Ecto neural progenitor cell (in vitro differentiated cells): ENCODE measurements around the gene TRIM7.

ENCODE experiments used
- DNase-seq: peaks from one replicate; pipeline ENCODE4 v3.0.0-alpha.2; 2018; ENCODE audit warnings: low spot score

Gene TRIM7

DNA sequence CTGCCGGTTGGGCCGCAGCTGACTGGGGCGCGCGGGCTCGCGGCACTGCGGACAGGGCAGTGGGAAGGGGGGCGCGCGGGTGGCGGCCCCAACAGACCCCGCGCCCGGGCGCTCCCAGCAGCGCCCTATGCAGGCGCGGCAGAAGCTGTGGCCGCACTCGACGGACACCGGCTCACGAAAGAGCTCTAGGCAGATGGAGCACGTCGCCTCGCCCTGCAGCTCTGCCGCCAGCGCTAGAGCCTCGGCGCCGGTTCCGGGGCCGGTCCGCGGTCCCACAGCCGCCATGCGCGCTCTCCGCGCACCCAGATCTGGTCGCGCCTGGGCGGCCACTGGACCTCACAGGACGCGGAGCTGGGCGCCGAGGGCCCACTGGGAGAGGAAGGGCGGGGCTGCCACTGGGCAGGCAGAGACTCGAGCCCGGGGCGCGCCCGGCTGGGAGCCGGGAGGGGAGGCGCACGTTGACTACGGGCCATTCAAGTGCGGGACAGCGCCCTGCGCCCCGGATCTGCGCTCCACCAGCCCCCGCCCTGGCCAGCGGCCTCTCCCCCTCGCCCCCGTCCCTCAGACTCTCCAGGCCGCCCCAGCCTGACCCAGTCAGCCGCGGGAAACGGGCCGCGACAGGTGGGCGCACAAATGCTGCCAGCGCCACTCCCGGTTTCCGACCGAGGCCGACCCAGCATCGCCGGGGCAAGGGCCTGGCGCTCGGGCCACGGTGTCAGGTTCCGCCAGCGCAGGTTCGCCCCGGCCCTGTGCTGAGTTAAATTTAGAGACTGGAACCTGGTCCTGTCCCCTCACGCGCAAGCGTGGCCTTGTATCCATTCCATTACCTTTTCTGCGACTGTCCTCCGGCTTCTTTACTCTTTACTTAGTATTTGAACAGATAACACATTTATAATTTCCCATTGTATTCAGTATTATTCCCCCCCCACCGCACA lies at the start of gene TRIM7:
Gene TRIM7, minus strand, starts transcription at position 371 of the 935 bp plus-strand sequence. Its CDS starts 86 bp downstream, at position 285.
- DNase-seq: no peak

DNA sequence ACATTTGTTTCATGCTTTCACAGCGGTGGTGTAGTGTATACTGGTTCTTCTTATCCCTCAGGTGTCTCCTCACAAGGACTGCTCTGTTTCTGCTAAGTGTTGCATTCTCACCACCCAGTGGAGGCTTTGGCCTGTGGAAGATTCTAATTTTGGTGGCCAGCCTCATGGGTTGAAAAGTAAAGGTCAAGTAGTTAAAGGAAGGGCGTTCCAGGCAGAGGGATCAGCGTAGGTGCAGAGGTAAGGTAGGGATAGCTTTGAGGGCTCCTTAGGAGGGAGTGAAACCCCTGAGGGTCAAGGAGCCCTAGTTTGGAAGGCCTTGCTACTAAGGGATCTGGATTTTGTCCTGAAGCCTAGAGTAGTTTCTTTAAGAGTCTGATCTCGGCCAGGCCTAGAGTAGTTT lies 43.3 kb upstream of the TRIM7 start:
- no peak for DNase-seq

DNA sequence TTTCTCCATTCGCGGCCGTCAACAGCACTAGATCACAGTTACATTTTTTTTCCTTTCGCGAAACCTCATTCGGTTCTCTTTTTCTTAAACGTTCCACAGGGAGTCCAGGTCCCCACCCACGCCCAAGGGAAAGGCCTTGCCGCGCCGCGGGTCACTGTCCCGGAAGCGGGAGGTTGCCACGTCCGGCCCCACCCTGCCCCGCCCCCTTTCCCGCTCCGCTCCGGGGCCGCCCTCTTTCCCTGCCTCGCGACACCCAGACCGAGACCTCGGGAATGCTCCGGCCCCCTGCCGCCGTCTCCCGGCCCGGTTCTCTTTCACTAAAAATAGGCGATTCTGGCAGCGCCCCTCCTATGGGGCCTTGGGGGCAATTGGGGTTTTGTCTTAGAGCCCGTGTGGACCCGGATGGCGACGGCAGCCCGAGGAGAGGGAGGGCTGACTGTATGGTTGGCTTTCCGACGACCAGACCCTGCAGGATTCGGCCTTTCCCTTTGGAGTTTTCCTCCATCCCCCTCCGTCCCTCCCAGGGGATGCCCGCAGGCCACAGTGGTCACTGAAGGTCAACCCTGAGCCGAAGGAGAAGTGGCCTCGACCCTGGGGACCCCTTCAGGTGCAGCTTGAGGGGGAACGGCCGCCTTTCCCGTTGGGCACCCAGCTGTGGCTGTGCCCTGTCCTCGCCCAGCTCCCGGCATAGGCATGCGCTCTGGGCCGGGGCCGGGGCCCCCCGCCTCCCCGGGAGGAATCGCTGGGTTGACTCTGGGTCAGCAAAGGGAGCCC lies 41.5 kb upstream of the TRIM7 start:
- DNase-seq: peak; percentile 91

DNA sequence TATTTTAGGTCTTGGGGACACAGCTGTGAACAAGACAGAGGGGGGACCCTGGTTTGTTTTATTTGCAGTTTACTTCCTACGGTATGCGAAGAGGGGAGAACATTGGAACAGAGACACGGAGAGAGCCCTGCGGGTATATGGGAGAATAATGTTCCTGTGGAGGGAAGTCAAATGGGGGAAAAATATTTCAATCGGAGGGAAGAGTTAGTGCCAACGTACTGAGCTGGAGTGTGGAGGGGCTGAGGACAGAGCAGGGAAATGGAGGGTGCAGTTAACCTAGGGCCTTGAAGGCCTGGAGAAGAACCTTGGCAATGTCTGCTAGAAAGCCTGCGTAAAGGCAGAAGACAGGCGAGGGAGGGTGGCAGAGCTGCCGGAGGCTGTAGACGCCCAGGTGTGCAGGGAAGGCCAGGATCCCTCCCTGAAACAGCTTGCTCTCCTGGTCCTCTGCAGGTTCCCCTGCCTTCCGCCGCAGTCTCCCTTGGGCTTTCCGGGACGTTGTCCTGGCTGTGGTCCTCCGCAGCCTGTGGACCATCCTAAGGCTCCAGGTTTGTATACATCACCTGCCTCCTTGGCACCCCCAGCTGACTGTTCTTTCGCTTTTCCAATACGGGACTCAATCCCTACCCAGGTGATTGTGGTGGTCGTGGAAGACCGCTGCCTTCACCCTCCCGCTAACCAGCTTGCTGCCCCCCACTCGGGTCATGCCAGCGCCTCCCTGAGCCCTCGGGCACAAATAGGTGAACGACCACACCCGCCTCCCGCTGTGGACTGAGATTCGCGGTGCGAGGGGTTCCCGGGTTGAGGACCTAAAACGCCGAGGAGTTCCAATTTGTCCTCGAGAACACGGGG lies 40.7 kb upstream of the TRIM7 start:
- DNase-seq: no peak

DNA sequence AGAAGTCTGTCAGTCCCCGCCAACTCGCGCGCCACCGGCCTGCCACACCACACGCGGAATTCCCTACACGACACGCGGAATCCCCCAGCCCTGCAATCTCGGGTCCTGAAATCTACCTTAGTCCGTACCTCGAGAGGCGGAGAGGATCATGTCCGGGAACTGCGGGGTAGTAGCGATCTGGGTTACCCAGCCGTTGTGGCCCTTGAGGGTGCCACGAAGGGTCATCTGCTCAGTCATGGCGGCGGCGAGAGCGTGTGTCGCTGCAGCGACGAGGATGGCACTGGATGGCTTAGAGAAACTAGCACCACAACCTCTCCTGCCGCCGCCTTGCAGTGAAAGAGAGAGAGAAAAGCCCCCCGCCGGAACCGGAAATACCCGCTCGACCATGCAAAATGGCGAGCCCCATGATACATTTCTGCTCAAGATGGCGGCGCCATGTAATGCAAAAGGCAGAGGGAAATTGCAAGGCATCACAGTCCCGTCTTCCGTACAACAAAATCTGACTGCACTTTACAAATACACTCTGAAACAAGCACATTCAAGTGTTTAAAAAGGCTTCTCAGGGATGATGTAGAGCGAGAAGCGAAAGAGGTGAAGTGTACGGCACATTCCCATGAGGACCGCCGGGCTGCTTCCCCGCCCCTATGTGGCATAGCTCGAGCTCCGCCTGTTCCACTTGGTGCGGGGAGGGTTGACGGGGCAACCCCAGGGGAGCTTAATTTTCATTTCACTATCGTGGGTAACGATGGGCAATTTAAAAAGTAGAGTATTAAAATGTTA lies 38.8 kb upstream of the TRIM7 start, which contains the start of gene RACK1:
Gene RACK1, minus strand, starts transcription at position 343 of the 780 bp plus-strand sequence. Its CDS starts 106 bp downstream, at position 237.
- DNase-seq: peak; percentile 93

DNA sequence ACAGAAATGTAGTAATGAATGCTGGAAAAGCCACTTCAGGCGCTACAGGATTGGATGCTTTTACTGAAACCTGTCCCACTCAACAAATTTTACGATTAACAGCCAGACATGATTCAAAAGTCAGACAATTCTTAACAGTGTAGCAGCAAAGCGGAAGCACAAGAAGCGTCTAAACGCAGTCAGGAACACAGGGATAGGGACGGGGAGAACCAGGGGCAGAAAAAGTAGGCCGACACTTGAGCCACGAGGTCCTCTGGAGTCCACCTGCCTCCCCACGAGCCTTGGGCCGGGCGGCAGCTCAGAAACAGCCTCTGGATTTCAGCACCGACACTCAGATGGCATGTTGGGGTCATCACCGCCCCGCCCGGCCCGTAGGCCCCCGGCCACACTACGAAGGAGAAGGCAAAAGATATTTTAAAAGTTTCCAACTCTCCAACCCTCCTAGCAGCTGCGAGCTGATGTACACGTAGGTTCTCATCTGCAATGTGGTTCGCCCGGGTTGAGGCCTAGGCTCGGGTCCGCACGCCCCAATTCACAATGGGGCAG lies 38.1 kb upstream of the TRIM7 start:
- no peak for DNase-seq

DNA sequence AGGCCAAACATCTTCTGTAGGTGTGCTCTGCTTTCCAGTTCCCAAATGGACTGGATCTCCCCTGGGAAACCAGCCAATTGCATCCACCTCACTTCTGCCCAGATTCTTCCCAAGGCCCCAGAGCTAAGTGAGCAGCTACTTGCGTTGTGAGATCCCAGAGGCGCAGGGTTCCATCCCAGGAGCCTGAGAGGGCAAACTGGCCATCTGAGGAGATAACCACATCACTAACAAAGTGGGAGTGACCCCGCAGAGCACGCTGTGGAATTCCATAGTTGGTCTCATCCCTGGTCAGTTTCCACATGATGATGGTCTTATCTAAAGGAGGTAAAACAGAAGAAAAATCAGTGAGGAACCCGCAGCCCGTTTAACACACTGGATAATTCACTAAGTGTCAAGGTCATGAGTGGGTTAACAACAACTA lies 37.0 kb upstream of the TRIM7 start:
- no peak for DNase-seq

DNA sequence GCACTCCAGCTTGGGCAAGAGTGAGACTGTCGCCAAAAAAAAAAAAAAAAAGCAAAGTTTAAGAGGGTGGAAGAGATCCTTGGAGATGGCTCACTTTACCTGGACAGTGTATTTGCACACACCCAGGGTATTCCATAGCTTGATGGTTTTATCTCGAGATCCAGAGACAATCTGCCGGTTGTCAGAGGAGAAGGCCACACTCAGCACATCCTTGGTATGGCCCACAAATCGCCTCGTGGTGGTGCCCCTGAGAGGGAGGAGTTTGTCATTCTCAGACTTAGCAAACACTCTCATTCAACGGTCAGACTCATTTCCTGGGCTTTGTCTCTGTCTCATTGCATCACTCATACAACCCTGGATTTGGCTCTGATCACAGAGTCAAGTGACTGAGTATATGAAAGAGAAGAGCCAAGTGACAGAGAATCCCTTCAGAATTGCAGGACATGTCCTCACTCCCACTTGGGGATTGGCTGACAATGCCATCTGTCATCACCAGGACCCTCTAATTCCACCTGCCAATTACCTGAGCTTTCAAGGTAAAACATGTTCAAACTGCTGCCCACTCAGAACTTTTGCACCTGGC lies 36.5 kb upstream of the TRIM7 start:
- no peak for DNase-seq

DNA sequence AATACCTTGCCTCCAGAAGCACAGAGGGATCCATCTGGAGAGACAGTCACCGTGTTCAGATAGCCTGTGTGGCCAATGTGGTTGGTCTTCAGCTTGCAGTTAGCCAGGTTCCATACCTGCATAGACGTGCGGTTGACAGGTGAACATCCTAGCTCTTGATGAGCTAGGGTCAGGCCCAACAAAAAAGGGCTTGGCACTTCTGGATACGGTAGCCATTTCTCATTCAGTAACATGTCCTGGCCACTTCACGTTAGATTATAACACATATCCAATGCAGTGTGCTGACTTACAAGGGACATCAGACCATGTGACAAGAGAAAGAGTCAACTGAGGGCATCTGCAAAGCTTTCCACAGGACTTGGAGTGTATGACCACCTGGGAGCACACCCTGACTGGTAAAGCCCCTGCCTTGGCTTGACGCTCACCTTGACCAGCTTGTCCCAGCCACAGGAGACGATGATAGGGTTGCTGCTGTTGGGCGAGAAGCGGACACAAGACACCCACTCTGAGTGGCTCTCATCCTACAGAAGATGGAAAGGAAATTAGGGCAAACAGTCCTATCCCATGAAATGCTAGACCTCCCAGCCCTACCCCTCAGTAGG lies 34.2 kb upstream of the TRIM7 start:
- DNase-seq: no peak

DNA sequence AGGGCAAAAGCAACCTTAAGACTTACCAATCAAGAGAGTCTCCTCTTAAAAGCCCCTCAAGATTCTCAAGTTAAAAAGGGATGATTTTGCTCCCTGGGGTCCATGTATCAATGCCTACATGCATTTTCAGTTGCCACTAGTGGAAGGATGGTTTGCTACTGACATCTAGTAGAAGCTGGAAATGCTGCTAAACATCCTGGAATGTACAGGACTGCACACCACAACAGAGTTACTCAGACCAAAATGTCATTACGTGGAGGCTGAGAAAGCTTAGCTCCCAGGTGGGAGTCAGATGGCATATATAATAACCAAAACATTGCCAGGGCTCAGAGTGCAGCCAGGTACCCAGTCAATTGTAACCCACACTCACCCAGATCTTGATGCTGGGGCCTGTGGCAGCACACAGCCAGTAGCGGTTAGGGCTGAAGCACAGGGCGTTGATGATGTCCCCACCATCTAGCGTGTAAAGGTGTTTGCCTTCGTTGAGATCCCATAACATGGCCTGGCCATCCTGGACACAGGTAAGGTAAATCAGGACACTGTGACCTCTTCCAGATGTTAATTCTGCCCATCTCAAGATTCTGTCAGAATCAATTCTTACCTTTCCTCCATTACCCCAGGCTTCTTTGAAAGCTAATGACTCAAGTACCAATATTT lies 32.9 kb upstream of the TRIM7 start:
- DNase-seq: no peak

DNA sequence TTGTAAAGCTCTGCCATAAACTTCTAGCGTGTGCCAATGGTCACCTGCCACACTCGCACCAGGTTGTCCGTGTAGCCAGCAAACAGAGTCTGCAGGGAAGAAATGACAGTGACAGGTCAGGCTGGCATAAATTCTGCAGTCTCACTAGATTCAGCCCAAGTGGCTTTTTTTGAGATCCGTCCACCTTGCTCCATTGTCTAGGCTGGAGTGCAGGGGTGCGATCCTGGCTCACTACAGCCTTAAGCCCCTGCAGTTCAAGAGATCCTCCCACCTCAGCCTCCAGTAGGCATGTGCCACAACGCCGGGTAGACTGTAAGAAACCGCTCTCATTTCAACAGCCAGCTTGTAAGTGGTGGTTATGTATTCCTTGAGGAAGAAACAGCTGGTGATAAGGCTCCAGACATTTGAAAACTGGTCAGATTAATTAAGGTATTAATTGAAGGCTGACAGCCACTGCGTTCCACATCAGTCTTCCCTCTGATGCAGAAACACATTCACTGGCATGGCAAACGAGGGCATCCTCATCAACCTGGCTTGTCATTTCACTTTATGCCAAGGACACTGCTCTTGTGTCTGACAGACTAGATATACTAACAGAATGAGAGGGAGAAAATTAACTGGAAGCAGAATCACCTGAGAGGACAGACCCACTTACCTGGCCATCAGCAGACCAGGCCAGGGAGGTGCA lies 32.1 kb upstream of the TRIM7 start:
- DNase-seq: no peak

DNA sequence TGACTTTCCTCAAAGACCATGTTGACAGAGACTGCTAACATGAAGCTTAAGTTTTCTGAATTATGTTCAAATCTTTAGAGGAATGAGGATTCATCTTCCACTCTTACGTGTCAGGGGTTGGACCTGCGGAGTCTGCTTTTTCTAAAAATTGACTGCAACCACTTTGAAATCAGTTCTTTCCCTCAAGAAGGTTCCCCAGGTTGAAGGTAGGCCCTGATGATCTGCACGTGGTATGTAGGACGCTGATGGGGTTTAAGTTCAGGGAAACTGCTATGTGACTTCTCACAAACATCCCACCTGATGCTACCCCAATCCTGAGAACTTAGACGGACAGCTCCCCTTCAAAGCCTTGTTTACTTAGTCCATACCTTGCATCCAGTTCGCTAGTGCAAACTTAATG lies 31.5 kb upstream of the TRIM7 start:
- DNase-seq: no peak

DNA sequence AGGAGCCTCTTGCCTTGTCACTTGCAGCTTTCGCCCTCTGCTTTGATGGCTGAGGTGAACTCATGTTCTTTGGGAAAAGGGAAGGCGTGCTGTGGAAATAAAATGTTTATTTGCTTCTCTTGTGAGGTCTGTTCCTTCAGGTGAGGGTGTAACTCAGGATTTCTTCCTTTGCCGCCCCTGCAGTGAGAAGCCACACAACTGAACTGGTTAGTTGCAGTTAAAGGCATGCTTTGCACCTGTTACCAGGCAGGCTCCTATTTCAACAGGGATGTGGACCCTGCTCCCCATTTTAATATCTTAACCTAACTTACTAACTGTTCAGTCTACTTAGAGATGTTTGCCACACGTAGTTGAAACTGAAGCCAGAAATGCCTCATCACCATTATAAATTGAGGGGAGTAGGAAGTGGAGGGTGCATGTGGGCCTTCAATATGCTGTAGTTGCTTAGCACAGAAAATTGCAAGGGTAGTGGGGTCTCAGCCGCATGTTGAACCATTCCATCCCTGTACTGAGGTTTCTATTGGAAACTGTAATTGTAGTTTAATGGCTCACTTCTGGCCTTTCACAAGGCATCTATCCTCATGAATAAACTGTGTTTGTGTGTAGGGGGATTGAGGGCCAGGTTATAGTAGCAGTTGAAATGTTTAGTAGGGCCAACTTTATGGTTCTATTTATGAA lies 30.8 kb upstream of the TRIM7 start:
- no peak for DNase-seq

DNA sequence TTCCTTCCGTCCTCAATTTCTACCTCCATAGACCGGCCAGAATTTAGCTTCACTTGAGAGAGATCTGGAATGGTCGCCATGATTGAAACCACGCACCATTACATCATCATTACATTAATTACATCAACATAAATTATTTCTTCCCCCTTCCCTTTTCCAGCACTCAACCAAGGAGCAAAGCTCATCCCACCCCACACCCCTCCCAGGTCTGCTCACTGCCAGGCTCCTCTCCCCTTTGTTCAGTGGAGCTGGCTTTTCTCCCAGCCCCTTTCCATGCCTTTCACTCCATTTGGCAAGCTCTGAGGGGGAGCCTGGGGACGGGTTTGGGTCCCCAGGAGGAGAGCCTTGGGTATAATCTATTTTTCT lies 30.3 kb upstream of the TRIM7 start:
- DNase-seq: no peak

DNA sequence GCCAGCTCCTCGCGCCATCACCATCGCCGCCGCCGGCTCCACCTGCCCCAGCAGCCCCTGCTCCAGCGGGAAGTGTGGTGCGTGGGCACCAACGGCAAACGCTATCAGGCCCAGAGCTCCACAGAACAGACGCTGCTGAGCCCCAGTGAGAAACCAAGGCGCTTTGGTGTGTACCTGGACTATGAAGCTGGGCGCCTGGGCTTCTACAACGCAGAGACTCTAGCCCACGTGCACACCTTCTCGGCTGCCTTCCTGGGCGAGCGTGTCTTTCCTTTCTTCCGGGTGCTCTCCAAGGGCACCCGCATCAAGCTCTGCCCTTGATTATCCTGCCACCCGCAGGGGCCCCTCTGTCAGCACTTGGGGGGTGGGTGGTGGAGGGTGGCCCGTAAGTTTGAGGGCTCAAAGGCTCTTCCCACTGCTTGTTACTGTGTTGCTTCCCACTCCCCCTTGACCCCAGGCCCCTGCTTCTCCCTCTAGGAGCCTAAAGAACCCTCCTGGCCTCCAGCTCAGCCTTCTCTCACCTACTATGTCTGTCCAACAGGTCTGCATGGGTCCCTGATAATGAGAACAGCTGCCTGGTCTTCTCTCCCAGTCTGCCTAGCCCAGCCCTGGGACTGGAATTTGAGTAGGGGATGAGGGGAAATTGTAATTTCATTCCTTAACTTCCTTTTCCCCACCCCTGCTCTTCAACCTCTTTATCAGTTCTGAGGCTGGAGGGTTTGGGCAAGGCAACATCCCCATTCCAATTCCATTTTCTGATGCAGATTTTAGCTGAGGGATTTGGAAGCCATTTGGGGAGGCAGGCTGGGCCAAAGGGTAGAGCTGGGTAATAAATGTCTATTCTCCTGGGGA lies 29.7 kb upstream of the TRIM7 start:
- DNase-seq: no peak

DNA sequence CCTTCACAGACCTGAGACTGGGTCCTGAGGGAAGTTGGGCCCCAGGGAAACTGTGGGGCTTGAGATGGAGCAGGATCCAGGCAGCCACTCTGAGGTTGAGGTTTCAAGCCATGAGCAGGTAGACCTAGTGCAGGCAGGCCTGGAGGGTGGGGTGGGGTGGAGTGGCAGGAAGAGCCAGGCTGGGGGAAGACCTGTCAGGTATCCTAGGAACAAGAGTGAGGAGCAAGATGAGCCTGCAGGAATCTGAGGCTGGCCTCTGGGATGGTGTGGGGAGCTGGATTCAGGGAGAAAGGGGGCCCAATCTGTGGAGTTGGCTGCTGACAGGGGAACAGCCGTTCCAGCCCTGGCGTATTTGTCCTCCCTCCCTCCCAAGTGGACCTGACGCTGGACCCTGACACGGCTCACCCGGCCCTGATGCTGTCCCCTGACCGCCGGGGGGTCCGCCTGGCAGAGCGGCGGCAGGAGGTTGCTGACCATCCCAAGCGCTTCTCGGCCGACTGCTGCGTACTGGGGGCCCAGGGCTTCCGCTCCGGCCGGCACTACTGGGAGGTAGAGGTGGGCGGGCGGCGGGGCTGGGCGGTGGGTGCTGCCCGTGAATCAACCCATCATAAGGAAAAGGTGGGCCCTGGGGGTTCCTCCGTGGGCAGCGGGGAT lies 28.9 kb upstream of the TRIM7 start:
- DNase-seq: no peak
